HFFc6 (cell line): ENCODE measurements around the gene NOP58. TPM values are rescaled to one million over a fixed set of nuclear protein-coding genes. Genes with fewer than 3 reads are reported as not detected.
"Not testable (repeated sequence)": the region's sequence is repeated elsewhere in the genome, so short reads cannot be mapped to it uniquely, and the experiment has no call there.

Experiments
- DNase-seq: peaks from one replicate; pipeline ENCODE4 v3.0.0-alpha.2; 2018
- H3K27ac Mint-ChIP-seq: 2 replicates; pipeline ENCODE4 v1.8.0; 2020; ENCODE audit warnings: mild to moderate bottlenecking, mixed read lengths
- H3K27me3 Mint-ChIP-seq: 2 replicates; pipeline ENCODE4 v1.8.0; 2021; ENCODE audit warnings: mild to moderate bottlenecking, moderate library complexity, mixed read lengths; ENCODE audit not compliant: insufficient read depth
- H3K36me3 Mint-ChIP-seq: 2 replicates; pipeline ENCODE4 v1.8.0; 2021; ENCODE audit warnings: low read depth, mixed read lengths
- H3K4me1 Mint-ChIP-seq: 2 replicates; pipeline ENCODE4 v1.8.0; 2020; ENCODE audit warnings: low read depth, mixed read lengths
- H3K4me3 Mint-ChIP-seq: 2 replicates; pipeline ENCODE4 v1.8.0; 2020; ENCODE audit warnings: mild to moderate bottlenecking, moderate library complexity, mixed read lengths
- H3K9me3 Mint-ChIP-seq: 2 replicates; pipeline ENCODE4 v1.8.0; 2020; ENCODE audit warnings: mild to moderate bottlenecking, mixed read lengths
- long read RNA-seq: library from polyadenylated mRNA; unstranded; transcript quantifications from one replicate; pipeline ENCODE4 v2.0.0, GENCODE V29; 2019
- total RNA-seq, 6 experiments: library from RNA; stranded (reverse); fragmentation: NEBNext Ultra II Directional; extraction: Animal tissue kit (Norgen Biotek cat#: 25700); gene quantifications; 2 replicates in 1 of 6; 3 replicates in 5 of 6; pipeline ENCODE4 v1.2.3, GENCODE V29; 2021
- TF ChIP-seq, protein P1 (sequence below): fragments of 200-600 bp; sonication (generic); IDR thresholded peaks from 2 replicates; pipeline ENCODE4 v1.5.0; 2021; ENCODE audit warnings: antibody characterized with exemption, mild to moderate bottlenecking

The NOP58 gene, protein sequence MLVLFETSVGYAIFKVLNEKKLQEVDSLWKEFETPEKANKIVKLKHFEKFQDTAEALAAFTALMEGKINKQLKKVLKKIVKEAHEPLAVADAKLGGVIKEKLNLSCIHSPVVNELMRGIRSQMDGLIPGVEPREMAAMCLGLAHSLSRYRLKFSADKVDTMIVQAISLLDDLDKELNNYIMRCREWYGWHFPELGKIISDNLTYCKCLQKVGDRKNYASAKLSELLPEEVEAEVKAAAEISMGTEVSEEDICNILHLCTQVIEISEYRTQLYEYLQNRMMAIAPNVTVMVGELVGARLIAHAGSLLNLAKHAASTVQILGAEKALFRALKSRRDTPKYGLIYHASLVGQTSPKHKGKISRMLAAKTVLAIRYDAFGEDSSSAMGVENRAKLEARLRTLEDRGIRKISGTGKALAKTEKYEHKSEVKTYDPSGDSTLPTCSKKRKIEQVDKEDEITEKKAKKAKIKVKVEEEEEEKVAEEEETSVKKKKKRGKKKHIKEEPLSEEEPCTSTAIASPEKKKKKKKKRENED
- 10 to 100 TPM; 50.2 to 61.9 (median 57.0) TPM for total RNA-seq
- long read RNA-seq, partial matches to known transcripts = 92 of 101 reads
- long read RNA-seq, other reads (novel, unspliced or antisense) = 5 of 101 reads

DNA sequence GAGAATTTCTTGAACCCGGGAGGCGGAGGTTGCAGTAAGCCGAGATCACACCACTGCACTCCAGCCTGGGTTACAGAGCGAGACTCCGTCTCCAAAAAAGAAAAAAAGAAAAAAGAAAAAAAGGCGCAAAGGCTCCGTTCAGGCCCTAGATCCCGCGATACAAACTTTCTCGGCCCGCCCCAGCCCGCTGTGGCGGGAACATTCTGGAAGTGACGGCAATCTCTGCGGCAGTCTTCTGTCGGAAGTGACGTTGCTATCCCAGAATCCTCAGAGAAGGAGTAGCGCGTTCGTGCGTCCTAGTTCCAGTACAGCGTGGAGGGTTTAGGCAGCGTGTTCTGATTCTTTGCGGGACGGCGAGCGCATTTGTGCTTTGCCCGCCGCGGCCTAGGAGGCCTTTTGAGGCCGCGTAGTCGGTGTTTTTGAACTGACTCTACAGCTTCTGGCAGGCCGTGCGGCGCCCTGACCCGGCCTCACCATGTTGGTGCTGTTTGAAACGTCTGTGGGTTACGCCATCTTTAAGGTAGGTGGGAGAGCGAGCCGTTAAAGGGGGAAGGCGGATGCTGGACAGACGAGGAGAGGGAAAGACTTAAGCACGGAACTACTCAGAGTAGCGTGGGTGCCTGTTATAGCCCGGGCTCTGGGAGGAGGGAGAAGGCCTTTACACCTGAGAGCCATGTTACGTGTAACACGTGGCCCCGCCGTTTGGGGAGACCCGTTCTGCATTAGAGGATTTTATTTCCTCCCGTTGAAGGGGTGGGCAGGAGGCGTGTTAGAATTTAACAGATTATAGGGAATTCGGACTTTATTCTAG lies at the start of gene NOP58:
Gene NOP58 (plus strand): TSS at position 297 of the 811 bp plus-strand sequence. CDS start 179 bp downstream, at position 476.
- TF ChIP-seq, protein P1, sequence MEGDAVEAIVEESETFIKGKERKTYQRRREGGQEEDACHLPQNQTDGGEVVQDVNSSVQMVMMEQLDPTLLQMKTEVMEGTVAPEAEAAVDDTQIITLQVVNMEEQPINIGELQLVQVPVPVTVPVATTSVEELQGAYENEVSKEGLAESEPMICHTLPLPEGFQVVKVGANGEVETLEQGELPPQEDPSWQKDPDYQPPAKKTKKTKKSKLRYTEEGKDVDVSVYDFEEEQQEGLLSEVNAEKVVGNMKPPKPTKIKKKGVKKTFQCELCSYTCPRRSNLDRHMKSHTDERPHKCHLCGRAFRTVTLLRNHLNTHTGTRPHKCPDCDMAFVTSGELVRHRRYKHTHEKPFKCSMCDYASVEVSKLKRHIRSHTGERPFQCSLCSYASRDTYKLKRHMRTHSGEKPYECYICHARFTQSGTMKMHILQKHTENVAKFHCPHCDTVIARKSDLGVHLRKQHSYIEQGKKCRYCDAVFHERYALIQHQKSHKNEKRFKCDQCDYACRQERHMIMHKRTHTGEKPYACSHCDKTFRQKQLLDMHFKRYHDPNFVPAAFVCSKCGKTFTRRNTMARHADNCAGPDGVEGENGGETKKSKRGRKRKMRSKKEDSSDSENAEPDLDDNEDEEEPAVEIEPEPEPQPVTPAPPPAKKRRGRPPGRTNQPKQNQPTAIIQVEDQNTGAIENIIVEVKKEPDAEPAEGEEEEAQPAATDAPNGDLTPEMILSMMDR = no peak
- Mint-ChIP-seq H3K9me3 (no peaks in the 10 kb centered on the region; the same call in 1 of the 2 replicates), H3K27ac (peak within 1 kb of the TSS; percentile 66; the same call in 1 of the 2 replicates), H3K36me3 (peaks cover 15% of the 10 kb centered on the region), H3K4me1 (peaks cover 31% of the 10 kb centered on the region), H3K27me3 (no peaks in the 10 kb centered on the region), H3K4me3 (peak within 1 kb of the TSS; percentile 47)
- DNase-seq = peak; percentile 95

DNA sequence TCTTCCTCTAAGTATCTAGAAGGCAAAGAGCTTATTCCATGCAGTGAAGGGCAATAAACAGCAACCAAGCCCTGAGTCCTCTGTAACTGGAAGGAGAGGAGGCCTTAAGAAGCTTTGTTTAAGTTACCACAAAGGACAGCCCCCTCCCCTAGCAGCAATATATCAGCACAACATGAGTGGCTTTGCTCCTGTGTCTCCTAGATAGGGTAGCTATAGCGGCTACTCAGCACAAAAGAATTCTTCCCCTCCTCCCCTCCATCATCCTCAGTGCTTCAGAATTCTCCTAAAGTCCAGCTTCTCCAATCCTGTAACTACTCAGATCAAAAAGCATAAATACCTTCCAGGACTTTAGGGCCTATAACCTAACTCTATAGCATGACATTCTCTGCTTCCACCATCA lies 43.7 kb upstream of the NOP58 start:
- H3K36me3 Mint-ChIP-seq = peaks cover 29% of the 10 kb centered on the region
- H3K4me1 Mint-ChIP-seq = peaks cover 11% of the 10 kb centered on the region
- H3K27me3 Mint-ChIP-seq = no peaks in the 10 kb centered on the region
- H3K27ac Mint-ChIP-seq = peak overlapping the region; percentile 36
- DNase-seq = no peak
- H3K4me3 Mint-ChIP-seq = peak overlapping the region; percentile 0; the same call in 1 of the 2 replicates
- TF ChIP-seq, protein P1 = no peak
- H3K9me3 Mint-ChIP-seq = no peaks in the 10 kb centered on the region

DNA sequence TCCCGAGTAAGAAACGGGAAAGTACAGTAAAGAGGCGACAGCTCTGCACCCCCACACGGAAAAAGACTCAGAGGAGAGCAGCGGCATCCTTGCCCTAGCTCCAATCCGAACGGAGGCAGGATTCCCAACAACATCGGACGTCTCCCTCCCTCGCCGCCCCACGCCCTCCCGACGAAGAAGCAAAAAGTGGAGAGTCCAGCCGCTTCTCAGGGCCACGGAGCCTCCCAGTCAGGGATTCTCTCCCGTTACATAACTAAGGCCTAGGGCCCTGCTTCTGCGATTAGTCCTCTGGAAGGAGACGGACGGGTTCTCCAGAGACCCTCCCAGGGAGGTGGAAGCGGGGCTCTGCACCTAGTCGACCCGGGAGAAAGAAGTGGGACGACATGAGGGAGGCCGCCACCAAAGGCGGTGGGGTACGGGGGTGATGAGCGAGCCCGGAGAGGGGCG lies 27.8 kb upstream of the NOP58 start:
- TF ChIP-seq, protein P1 = no peak
- Mint-ChIP-seq H3K27ac (peak overlapping the region; percentile 91), H3K4me3 (peak overlapping the region; percentile 97), H3K27me3 (no peaks in the 10 kb centered on the region), H3K36me3 (no peaks in the 10 kb centered on the region), H3K9me3 (no peaks in the 10 kb centered on the region), H3K4me1 (peaks cover 32% of the 10 kb centered on the region)
- DNase-seq = peak; percentile 55

DNA sequence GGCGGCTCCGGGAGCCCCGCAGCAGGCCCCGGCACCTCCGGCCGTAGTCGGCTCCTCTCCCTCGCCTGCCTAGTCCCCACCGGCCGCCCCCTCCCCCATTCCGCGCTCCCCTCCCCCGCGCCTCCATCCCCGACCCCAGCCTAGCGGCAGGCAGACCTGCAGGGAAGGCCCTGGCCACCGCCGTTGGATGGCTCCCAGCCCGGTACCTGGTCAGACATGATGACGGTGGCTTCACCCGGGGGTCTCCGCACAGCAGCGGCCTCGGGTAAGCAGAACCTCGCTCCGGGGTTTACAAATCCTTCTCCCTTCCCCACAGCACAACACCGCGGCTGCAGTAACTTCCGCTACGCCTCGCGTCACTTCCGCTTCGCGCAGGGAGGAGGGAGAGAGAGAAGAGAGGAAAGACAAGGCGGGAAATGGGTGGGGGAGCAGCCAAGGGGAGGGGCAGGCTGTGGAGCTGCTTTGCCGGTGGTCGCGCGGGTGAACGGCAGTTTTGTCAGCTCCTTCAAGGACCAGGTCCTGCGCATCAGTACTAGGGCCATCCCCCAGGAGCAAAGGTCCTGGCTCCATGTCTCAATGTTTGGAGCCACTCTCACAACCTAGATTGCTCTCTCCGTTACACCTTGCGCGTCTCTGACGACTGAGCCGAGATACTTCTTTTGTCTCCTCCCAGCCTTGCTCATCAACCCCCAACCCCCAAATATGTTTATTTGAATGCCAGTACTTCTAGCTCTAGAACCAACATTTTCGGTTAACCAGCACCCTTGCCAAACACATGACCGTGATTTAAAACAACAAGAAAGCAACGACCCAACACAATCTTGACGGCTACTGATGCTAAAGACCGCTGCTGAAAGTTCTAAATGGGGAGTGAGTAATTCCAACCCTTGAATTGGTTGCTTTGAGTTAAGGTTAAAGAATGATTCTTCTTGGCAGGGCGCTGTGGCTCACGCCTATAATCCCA lies 27.0 kb upstream of the NOP58 start, which contains the start of gene SUMO1:
Gene SUMO1 (minus strand): TSS at position 364 of the 964 bp plus-strand sequence. CDS start 146 bp downstream, at position 218.
- Mint-ChIP-seq H3K4me3 (peak within 1 kb of the TSS; percentile 97), H3K36me3 (no peaks in the 10 kb centered on the region), H3K27ac (peak within 1 kb of the TSS; percentile 91), H3K27me3 (no peaks in the 10 kb centered on the region), H3K4me1 (peaks cover 25% of the 10 kb centered on the region), H3K9me3 (no peaks in the 10 kb centered on the region)
- DNase-seq = peak; percentile 74
- TF ChIP-seq, protein P1 = 0 out of 2 replicates have a peak, but pooled peaks have one; percentile 10

DNA sequence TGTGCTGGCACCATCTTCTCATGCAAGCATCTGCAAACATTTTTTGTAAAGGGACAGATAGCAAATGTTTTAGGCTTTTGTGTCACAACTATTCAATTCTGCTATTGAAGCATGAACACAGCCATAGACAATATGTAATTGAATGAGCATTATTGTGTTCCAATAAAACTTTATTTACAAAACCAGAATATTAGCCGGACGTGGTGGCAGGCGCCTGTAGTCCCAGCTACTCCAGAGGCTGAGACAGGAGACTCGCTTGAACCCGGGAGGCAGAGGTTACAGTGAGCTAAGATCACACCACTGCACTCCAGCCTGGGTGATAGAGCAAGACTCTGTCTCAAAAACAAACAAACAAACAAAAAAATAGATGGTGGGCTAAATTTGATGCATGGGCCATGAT lies 17.9 kb upstream of the NOP58 start:
- not testable (repeated sequence) for H3K27ac Mint-ChIP-seq, H3K9me3 Mint-ChIP-seq, H3K27me3 Mint-ChIP-seq, H3K4me3 Mint-ChIP-seq, DNase-seq
- peaks cover 10% of the 10 kb centered on the region; the same call in 1 of the 2 replicates for H3K36me3 Mint-ChIP-seq
- H3K4me1 Mint-ChIP-seq = peaks cover 13% of the 10 kb centered on the region
